GM21786 (cell line): ENCODE results near the gene BEND4.
A peak's percentile ranks its signal among the peaks of the same experiment; 100 is the strongest.

Source experiments
- ATAC-seq: cut with Tn5 transposase; IDR thresholded peaks from one replicate; pipeline ENCODE4 v1.9.1; 2021; ENCODE audit not compliant: unreplicated experiment

The BEND4 gene

DNA sequence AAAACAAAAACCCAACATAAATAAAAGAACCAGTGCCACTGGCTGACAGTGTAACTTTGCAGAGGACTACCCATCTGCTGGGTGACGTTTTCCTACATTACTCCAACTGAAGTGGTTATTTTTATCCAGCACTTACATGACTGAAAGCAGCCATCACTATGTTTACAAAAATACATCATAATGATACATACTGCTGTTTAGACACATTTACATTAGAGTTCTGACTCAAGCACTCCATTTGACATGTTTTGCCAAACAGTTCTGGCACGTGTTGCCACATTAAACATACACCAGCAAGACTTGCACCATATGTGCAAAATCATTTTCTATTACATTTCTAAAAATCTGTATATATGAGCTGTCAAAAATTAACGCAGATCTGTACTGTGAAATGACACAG, 39.6 kb downstream of the BEND4 start:
- no peak for ATAC-seq

DNA sequence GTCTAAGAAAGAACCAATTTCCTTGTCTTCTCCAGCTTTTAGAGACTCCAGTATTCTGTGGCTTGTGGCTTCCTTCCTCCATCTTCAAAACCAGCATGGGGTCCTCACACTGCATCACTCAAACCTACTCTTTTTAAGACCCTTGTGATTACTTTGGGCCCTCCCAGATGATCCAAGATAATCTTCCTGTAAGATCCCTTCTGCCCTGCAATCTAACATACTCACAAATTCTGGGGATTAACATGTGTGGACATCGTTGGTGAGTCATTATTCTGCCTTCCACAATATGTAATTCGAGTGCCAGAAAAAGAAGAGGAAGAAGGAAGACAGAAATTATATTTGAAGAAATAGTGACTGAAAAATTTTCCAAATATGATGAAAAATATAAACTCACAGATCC, 47.9 kb downstream of the BEND4 start:
- ATAC-seq, result no peak

DNA sequence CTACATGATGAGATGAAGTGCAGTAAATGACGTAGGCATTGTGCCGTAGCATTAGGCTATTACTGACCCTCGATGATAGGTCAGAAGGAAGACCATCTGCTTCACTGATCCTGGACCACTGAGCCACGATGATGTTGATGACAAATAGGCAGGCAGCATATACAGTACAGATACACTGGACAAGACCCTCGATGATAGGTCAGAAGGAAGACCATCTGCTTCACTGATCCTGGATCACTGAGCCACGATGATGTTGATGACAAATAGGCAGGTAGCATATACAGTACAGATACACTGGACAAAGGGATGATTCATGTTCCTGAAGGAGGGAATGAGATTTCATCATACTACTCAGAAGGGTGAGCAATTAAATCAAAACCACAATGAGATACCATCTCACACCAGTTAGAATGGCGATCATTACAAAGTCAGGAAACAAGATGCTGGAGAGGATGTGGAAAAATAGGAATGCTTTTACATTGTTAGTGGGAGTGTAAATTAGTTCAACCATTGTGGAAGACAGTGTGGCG, 50.9 kb downstream of the BEND4 start:
- no peak for ATAC-seq

DNA sequence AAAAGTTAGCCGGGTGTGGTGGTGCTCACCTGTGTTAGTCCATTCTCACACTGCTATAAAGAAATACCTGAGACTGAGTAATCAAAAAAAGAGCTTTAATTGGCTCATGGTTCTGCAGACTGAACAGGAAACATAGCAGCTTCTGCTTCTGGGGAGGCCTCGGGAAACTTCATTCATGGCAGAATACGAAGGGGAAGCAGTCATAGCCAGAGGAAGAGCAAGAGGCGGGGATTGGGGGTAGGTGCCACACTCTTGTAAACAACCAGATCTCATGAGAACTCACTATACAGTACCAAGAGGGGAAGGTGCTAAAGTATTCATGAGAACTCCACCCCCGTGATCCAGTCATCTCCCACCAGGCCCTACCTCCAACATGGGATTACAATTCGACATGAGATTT, 64.1 kb downstream of the BEND4 start:
- no peak for ATAC-seq

DNA sequence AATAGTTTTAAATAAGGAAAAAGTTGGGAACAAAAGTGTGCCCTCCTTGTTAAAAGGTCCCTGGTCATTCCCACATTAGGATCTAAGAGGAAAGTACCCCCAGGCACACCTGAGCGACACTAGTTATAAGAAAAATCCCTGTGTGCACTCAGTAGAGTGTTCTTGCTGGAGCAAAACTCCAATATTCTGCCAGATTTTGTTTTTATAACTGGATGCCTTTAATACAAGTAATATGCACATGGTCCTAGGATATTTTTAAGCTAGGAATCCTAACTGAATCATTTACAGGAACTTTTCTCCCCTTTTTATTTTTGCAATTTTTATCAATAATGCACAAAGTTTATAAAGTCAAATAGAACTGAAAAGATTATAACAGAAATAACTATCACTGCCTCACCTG, 68.6 kb downstream of the BEND4 start:
- no peak for ATAC-seq

DNA sequence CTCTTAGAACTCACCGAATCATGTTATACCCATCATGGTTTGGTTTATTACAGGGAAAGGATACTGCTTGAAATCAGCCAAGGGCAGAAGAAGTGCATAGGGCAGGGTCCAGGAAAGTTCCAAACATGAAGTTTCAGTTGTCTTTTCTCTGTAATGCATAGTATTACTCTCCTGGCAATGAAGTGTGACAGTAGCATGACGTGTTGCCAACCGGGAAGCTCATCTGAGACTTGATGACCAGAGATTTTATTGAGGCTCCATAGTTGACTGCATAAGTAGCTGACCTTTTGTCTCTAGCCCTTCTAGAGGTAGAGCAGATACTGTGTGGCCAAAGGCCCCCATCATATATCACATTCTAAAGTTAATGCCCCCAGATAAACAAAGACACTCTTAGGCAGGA, 72.1 kb downstream of the BEND4 start:
- peak; percentile 49 for ATAC-seq

DNA sequence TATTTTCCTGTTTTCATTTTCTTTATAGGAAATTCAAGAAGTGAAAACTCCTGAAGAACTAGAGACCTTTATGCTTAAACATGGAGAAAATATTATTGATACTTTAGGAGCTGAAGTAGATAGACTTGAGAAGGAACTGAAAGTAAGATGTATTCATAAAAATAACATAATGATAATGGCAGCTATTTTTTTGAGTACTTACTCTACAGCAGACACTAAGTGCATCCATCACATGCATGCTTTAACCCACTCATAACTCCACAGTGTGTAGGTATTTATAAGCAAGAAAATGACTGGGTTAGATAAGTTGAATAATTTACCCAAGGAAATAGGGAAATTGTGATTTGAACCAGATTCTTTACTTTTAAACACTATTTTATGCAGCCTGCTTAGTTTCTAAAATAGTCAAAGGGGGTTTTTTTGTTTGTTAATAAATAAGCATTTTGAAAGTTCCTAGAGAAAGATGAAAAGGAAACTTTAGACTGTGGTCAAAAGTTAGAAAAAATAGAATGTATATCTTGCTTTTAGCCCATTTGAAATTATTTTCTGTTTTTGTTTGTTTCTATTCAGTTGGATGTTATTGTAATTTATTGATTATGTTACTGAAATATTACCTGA, 74.2 kb downstream of the BEND4 start:
- peak; percentile 83 for ATAC-seq

DNA sequence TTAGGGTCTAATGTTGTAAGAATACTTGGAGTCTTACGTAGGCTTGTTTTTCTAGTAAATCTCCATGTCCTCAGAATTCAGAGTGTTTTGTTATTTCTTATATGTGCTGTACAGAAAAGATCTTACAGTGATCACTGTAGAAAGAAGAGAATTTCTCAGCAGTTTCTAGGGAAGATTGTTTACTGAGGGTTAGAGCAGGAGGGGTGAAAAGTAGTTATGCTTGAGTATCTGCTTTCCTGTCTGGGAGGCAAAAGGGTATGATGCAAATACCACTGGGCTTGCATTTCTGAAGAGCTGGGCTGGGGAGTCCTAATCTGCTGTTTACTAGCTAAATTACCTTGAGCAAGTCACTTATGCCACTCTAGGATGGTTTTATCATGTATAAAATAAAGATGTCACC, 78.2 kb downstream of the BEND4 start:
- no peak for ATAC-seq

DNA sequence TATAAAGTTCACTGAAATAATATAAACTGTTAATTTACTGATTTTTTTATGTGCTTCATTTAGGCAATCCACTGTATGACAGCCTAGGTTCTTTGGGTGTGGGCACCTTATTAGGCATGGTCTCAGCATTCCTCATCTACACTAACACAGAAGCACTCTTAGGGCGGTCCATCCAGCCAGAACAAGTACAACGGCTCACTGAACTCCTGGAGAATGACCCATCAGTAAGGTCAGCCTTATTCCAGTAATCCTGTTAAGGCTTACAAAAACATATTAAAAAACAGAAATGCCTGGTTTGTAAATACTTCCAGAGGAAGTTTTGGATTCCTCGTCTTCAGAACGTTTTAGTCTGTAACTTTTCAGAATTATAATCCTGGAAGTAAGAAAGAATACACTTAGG, 82.0 kb downstream of the BEND4 start:
- ATAC-seq, result no peak

DNA sequence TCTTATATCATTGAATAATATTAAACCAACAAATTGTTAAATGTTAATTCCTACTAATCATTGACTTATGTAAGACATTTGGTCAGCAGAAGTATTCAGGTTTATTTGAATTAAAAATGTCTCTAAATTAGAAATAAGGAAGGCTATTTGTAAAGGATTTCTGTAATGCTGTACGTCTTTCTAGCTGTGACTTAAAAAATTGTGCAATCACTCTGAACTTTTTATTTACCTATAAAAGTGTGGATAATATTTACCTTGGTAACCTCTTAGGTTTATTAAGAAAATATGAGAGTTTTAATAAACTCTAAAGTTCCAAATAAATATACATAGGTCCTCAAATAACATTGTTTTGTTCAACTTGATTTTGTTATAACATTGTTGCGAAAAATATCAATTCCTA, 85.2 kb downstream of the BEND4 start:
- ATAC-seq, result no peak

DNA sequence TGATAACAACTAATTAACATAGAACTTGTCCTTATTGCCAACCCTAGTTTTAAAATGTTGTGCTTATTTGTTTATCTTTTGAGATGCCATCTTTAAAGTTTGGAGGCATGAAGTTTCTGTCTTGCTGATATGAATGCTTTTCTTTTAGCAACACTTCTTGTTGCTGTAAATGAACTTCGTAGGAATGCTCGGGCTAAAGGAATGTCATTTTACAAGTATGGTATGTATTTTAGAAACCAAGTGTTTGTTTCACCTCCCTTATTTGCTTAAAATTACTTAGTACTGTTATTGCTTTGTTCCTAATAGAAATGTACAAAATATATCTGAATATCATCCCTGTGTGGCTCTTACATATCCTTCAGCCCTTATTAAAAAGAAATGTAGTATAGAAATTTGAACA, 86.1 kb downstream of the BEND4 start:
- ATAC-seq, result no peak
